Measurements from ENCODE around the gene PDILT. TPM values are rescaled to one million over a fixed set of nuclear protein-coding genes. Genes with fewer than 3 reads are reported as not detected.
"Not testable (repeated sequence)": the region's sequence is repeated elsewhere in the genome, so short reads cannot be mapped to it uniquely, and the experiment has no call there.

The PDILT gene
- total RNA-seq, 4 donors from 2014 or later, result not detected

DNA sequence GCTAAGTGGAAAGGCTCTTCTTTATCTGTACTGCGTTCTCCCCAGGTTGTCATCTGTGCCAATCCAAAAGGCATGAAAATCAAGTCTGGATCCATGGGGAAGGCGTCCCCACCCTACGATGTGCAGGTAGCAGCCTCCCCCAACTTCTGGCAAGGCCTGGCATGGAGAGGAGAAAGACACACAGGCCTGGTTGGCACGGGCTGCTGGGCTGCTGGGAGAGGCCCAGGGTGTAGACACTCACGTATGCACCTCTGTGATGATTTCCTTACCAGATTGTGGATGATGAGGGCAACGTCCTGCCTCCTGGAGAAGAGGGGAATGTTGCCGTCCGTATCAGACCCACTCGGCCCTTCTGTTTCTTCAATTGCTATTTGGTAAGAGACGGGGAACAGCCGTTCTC lies 26.4 kb upstream of the PDILT start:
- intact Hi-C loops (cut with DNase I; ENCODE audit: low total_unique reads), result no loop called here
- no peak for DNase-seq (ENCODE audit: low spot score in 2 of 2)
- H3K4me3 ChIP-seq (ENCODE audit: low read depth, poor library complexity, severe bottlenecking), result no peak overlapping the region
- WGBS, 2 donors, result 68% methylated on average over 11 of the region's 11 CpGs
- TF ChIP-seq POLR2A (IDR thresholded peaks at IDR 0.05), result no peak
- no peak for TF ChIP-seq CTCF (IDR thresholded peaks at IDR 0.05)

GRCh38 chr16:20430480-20430879 lies 25.9 kb upstream of the PDILT start:
- H3K4me3 ChIP-seq (ENCODE audit: low read depth, poor library complexity, severe bottlenecking); DNase-seq (ENCODE audit: low spot score in 2 of 2); intact Hi-C loops (cut with DNase I; ENCODE audit: low total_unique reads): not testable (repeated sequence)
- 84 to 89% methylated on average over 1 of the region's 1 CpG for WGBS, 2 donors

- intact Hi-C loops (cut with DNase I; ENCODE audit: low total_unique reads); DNase-seq (ENCODE audit: low spot score in 2 of 2); H3K4me3 ChIP-seq (ENCODE audit: low read depth, poor library complexity, severe bottlenecking): not testable (repeated sequence)
- 58 to 71% methylated on average over 7 of the region's 7 CpGs for WGBS, 2 donors
These were observed 25.0 kb upstream of the PDILT start for GRCh38 chr16:20429499-20429898.

DNA sequence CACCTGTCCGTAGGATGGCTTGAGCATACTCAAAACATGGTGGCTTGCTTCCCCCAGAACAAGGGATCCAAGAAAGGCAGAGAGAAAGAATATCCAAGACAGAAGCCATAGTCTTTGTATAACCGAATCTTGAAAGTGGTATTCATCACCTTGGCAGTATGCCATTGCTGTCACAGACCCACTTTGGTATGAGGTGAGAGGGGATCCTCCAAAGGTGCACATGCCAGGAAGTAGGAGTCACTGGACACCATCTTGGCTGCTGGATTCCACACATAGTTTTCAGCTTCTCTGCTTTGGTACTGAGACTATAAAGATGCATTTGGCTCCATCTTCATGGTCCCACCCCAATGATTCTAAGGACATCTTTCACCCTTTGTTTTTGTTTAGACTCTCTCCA lies 22.9 kb upstream of the PDILT start:
- 43 to 51% methylated on average over 2 of the region's 2 CpGs for WGBS, 2 donors

GRCh38 chr16:20424129-20424866 lies 19.8 kb upstream of the PDILT start:
- intact Hi-C loops (cut with DNase I; ENCODE audit: low total_unique reads), result no loop called here
- no peak overlapping the region for H3K4me3 ChIP-seq (ENCODE audit: low read depth, poor library complexity, severe bottlenecking)
- 69 to 74% methylated on average over 2 of the region's 2 CpGs for WGBS, 2 donors
- no peak for DNase-seq (ENCODE audit: low spot score in 2 of 2)
- no peak for TF ChIP-seq POLR2A (IDR thresholded peaks at IDR 0.05)
- no peak for TF ChIP-seq CTCF (IDR thresholded peaks at IDR 0.05)

More for the DNA sequence above, 22.9 kb upstream of the PDILT start:
- H3K4me3 ChIP-seq (ENCODE audit: low read depth, poor library complexity, severe bottlenecking); intact Hi-C loops (cut with DNase I; ENCODE audit: low total_unique reads); DNase-seq (ENCODE audit: low spot score in 2 of 2): not testable (repeated sequence)

- intact Hi-C loops (cut with DNase I; ENCODE audit: low total_unique reads); H3K4me3 ChIP-seq (ENCODE audit: low read depth, poor library complexity, severe bottlenecking); DNase-seq (ENCODE audit: low spot score in 2 of 2): not testable (repeated sequence)
- 87 to 90% methylated on average over 5 of the region's 5 CpGs for WGBS, 2 donors
These were observed 19.2 kb upstream of the PDILT start for GRCh38 chr16:20423772-20424128.

DNA sequence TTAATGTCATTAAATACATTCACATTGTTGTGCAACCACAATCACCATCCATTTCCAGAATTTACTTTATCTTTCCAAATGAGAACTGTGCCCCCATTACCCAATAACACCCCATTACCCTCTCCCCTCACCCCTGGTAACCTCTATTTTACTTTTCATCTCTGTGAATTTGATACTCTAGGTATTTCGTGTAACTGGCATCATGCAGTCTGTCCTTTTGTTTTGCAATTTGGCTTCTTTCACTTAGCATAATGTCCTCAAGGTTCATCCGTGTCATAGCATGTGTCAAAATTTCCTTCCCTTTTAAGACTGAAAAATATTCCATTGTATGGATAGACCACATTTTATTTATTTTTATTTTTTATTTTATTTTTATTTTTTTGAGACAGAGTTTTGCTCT lies 17.2 kb upstream of the PDILT start:
- intact Hi-C loops (cut with DNase I; ENCODE audit: low total_unique reads); DNase-seq (ENCODE audit: low spot score in 2 of 2); H3K4me3 ChIP-seq (ENCODE audit: low read depth, poor library complexity, severe bottlenecking): not testable (repeated sequence)
- 67 to 69% methylated on average over 2 of the region's 2 CpGs for WGBS, 2 donors

GRCh38 chr16:20419093-20419492 lies 14.6 kb upstream of the PDILT start:
- intact Hi-C loops (cut with DNase I; ENCODE audit: low total_unique reads); DNase-seq (ENCODE audit: low spot score in 2 of 2); H3K4me3 ChIP-seq (ENCODE audit: low read depth, poor library complexity, severe bottlenecking): not testable (repeated sequence)
- 85 to 87% methylated on average over 8 of the region's 8 CpGs for WGBS, 2 donors

GRCh38 chr16:20415541-20415940 lies 11.0 kb upstream of the PDILT start:
- TF ChIP-seq POLR2A (IDR thresholded peaks at IDR 0.05) (no peak), CTCF (IDR thresholded peaks at IDR 0.05) (no peak)
- no peak overlapping the region for H3K4me3 ChIP-seq (ENCODE audit: low read depth, poor library complexity, severe bottlenecking)
- no peak for DNase-seq (ENCODE audit: low spot score in 2 of 2)
- 68 to 77% methylated on average over 1 of the region's 1 CpG for WGBS, 2 donors
- intact Hi-C loops (cut with DNase I; ENCODE audit: low total_unique reads), result no loop called here

All from lower leg skin (tissue), 4 donors.